Measurements from ENCODE around the gene GDF3.
"Not testable (repeated sequence)": the region's sequence is repeated elsewhere in the genome, so short reads cannot be mapped to it uniquely, and the experiment has no call there.

The GDF3 gene

GRCh38 chr12:7709969-7710675 is 14.5 kb upstream of the GDF3 start:
- no peaks in the 10 kb centered on the region for H3K36me3 ChIP-seq (ENCODE audit: control insufficient read depth, insufficient read depth, low read length)
- no peaks in the 10 kb centered on the region for H3K4me1 ChIP-seq (ENCODE audit: control insufficient read depth, insufficient read depth, low read length)
- H3K27ac ChIP-seq (ENCODE audit: low read length): no peak overlapping the region
- no peaks in the 10 kb centered on the region for H3K9me3 ChIP-seq (ENCODE audit: control insufficient read depth, insufficient read depth, low read length)
- H3K27me3 ChIP-seq (ENCODE audit: control insufficient read depth, insufficient read depth, low read length): no peaks in the 10 kb centered on the region
- WGBS (ENCODE audit: insufficient coverage, insufficient read length): no CpG with 5 or more reads among the region's 8 CpGs
- DNase-seq (ENCODE audit: low read depth, low spot score): no peak
- no peak overlapping the region for H3K4me3 ChIP-seq (ENCODE audit: low read length)

DNA sequence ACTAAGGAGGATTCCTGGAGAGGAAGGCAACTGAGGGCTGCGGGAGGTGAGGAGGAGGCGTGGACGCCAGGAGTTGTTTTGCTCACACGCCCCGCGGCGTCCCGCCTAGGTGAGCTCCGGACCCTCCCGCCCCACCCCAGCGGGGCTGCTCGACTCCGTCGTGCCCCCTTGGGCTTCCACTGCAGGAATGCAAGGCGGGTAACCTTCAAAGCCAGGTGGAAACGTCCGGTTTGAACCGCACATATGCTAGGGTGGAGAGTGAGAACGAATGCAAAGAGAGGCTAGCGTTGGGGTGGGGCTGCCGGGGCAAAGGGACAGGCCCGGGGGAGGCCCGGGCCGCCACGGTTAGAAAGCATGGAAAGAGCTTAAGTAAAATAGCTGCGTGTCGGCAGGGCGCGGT is 10.3 kb upstream of the GDF3 start:
- H3K36me3 ChIP-seq (ENCODE audit: control insufficient read depth, insufficient read depth, low read length): no peaks in the 10 kb centered on the region

GRCh38 chr12:7695237-7695560 is 376 bp downstream of the GDF3 start:
- Histone ChIP-seq H3K27ac (ENCODE audit: low read length) (no peak overlapping the region), H3K27me3 (ENCODE audit: control insufficient read depth, insufficient read depth, low read length) (no peaks in the 10 kb centered on the region), H3K36me3 (ENCODE audit: control insufficient read depth, insufficient read depth, low read length) (no peaks in the 10 kb centered on the region), H3K4me1 (ENCODE audit: control insufficient read depth, insufficient read depth, low read length) (peaks cover 6% of the 10 kb centered on the region; the same call in 1 of the 2 replicates), H3K4me3 (ENCODE audit: low read length) (no peak overlapping the region), H3K9me3 (ENCODE audit: control insufficient read depth, insufficient read depth, low read length) (no peaks in the 10 kb centered on the region)
- no CpG with 5 or more reads among the region's 10 CpGs for WGBS (ENCODE audit: insufficient coverage, insufficient read length)
- DNase-seq (ENCODE audit: low read depth, low spot score): no peak

More for the DNA sequence above, 10.3 kb upstream of the GDF3 start:
- WGBS (ENCODE audit: insufficient coverage, insufficient read length): no CpG with 5 or more reads among the region's 29 CpGs
- Histone ChIP-seq H3K27ac (ENCODE audit: low read length) (no peak overlapping the region), H3K9me3 (ENCODE audit: control insufficient read depth, insufficient read depth, low read length) (no peaks in the 10 kb centered on the region), H3K4me3 (ENCODE audit: low read length) (no peak overlapping the region), H3K4me1 (ENCODE audit: control insufficient read depth, insufficient read depth, low read length) (no peaks in the 10 kb centered on the region; the same call in 1 of the 2 replicates), H3K27me3 (ENCODE audit: control insufficient read depth, insufficient read depth, low read length) (no peaks in the 10 kb centered on the region)
- DNase-seq (ENCODE audit: low read depth, low spot score): no peak

DNA sequence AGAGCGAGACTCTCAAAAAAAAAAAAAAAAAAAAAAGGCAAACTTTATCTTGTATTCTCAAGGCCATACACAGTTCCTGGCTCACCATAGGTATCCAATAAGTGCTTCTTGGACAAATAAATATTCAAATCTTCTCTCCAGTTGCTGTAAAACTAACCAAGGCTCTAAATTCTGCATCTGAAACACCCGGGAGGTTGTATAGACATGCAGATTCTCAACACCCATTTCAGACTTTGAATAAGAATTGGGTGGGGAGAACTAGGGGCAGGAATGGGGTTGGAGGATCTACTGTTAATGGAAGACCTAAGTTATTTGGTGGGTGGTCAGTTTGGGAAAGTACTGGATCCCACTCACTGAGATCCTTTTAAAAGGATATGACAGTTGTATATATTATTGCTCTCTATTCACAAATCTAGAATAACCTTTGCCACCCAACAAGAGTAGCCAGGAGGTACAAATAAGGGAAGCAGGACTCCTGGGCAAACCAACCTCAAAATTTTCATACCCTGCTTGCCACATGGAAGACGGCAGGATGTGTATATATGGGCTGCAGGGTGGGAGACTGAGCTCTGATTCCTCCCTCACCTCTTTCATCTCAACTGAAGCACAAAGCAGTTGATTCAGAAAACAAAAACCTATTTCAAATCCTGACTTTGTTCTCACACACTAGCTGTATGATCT is 879 bp downstream of the GDF3 start:
- Histone ChIP-seq H3K36me3 (ENCODE audit: control insufficient read depth, insufficient read depth, low read length) (no peaks in the 10 kb centered on the region), H3K27me3 (ENCODE audit: control insufficient read depth, insufficient read depth, low read length) (no peaks in the 10 kb centered on the region), H3K4me1 (ENCODE audit: control insufficient read depth, insufficient read depth, low read length) (peaks cover 6% of the 10 kb centered on the region; the same call in 1 of the 2 replicates), H3K9me3 (ENCODE audit: control insufficient read depth, insufficient read depth, low read length) (no peaks in the 10 kb centered on the region), H3K27ac (ENCODE audit: low read length) (no peak overlapping the region), H3K4me3 (ENCODE audit: low read length) (no peak overlapping the region)
- WGBS (ENCODE audit: insufficient coverage, insufficient read length): no CpG with 5 or more reads among the region's 3 CpGs
- DNase-seq (ENCODE audit: low read depth, low spot score): no peak

GRCh38 chr12:7693793-7694192 is 1.8 kb downstream of the GDF3 start:
- Histone ChIP-seq H3K9me3 (ENCODE audit: control insufficient read depth, insufficient read depth, low read length) (no peaks in the 10 kb centered on the region), H3K36me3 (ENCODE audit: control insufficient read depth, insufficient read depth, low read length) (no peaks in the 10 kb centered on the region), H3K27ac (ENCODE audit: low read length) (no peak overlapping the region), H3K27me3 (ENCODE audit: control insufficient read depth, insufficient read depth, low read length) (no peaks in the 10 kb centered on the region), H3K4me3 (ENCODE audit: low read length) (no peak overlapping the region), H3K4me1 (ENCODE audit: control insufficient read depth, insufficient read depth, low read length) (peaks cover 6% of the 10 kb centered on the region; the same call in 1 of the 2 replicates)
- no CpG with 5 or more reads among the region's 6 CpGs for WGBS (ENCODE audit: insufficient coverage, insufficient read length)
- no peak for DNase-seq (ENCODE audit: low read depth, low spot score)

GRCh38 chr12:7681535-7681934 is 14.0 kb downstream of the GDF3 start:
- Histone ChIP-seq H3K27ac (ENCODE audit: low read length) (no peak overlapping the region), H3K4me3 (ENCODE audit: low read length) (no peak overlapping the region), H3K9me3 (ENCODE audit: control insufficient read depth, insufficient read depth, low read length) (no peaks in the 10 kb centered on the region), H3K4me1 (ENCODE audit: control insufficient read depth, insufficient read depth, low read length) (peaks cover 2% of the 10 kb centered on the region; the same call in 1 of the 2 replicates), H3K27me3 (ENCODE audit: control insufficient read depth, insufficient read depth, low read length) (no peaks in the 10 kb centered on the region), H3K36me3 (ENCODE audit: control insufficient read depth, insufficient read depth, low read length) (no peaks in the 10 kb centered on the region)
- DNase-seq (ENCODE audit: low read depth, low spot score): no peak
- WGBS (ENCODE audit: insufficient coverage, insufficient read length): no CpG with 5 or more reads among the region's 2 CpGs

GRCh38 chr12:7679251-7680045 is 16.1 kb downstream of the GDF3 start:
- peaks cover 2% of the 10 kb centered on the region; the same call in 1 of the 2 replicates for H3K4me1 ChIP-seq (ENCODE audit: control insufficient read depth, insufficient read depth, low read length)
- no peaks in the 10 kb centered on the region for H3K36me3 ChIP-seq (ENCODE audit: control insufficient read depth, insufficient read depth, low read length)
- no peaks in the 10 kb centered on the region for H3K9me3 ChIP-seq (ENCODE audit: control insufficient read depth, insufficient read depth, low read length)
- WGBS (ENCODE audit: insufficient coverage, insufficient read length): no CpG with 5 or more reads among the region's 9 CpGs
- no peak overlapping the region for H3K4me3 ChIP-seq (ENCODE audit: low read length)
- H3K27me3 ChIP-seq (ENCODE audit: control insufficient read depth, insufficient read depth, low read length): no peaks in the 10 kb centered on the region
- no peak overlapping the region for H3K27ac ChIP-seq (ENCODE audit: low read length)
- DNase-seq (ENCODE audit: low read depth, low spot score): no peak

- H3K27me3 ChIP-seq (ENCODE audit: control insufficient read depth, insufficient read depth, low read length): no peaks in the 10 kb centered on the region
- WGBS (ENCODE audit: insufficient coverage, insufficient read length): no CpG with 5 or more reads among the region's 8 CpGs
- no peak for DNase-seq (ENCODE audit: low read depth, low spot score)
- H3K27ac ChIP-seq (ENCODE audit: low read length): no peak overlapping the region
- H3K36me3 ChIP-seq (ENCODE audit: control insufficient read depth, insufficient read depth, low read length): no peaks in the 10 kb centered on the region
- peaks cover 2% of the 10 kb centered on the region; the same call in 1 of the 2 replicates for H3K4me1 ChIP-seq (ENCODE audit: control insufficient read depth, insufficient read depth, low read length)
- H3K4me3 ChIP-seq (ENCODE audit: low read length): no peak overlapping the region
- H3K9me3 ChIP-seq (ENCODE audit: control insufficient read depth, insufficient read depth, low read length): no peaks in the 10 kb centered on the region
Observed at GRCh38 chr12:7678744-7679143, 16.8 kb downstream of the GDF3 start.

DNA sequence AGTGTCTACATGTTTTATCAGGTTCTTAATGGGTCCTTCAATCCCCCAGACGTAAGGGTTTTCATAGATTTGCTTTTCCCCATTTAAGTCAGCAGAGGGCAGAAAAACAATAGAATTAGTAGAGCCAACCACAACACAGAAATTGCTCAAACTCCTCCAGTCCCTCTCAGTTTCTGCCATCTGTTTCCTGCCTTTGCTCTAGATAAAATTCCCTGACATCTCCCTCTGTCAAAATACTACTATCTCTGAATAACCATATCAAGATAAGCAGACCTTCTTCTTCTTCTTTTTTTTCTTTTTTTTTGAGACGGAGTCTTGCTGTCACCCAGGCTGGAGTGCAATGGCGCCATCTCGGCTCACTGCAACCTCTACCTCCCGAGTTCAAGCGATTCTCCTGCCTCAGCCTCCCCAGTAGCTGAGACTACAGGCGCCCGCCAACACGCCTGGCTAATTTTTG is 18.1 kb downstream of the GDF3 start:
- not testable (repeated sequence) for H3K27ac ChIP-seq (ENCODE audit: low read length); H3K27me3 ChIP-seq (ENCODE audit: control insufficient read depth, insufficient read depth, low read length); H3K9me3 ChIP-seq (ENCODE audit: control insufficient read depth, insufficient read depth, low read length); H3K36me3 ChIP-seq (ENCODE audit: control insufficient read depth, insufficient read depth, low read length); H3K4me3 ChIP-seq (ENCODE audit: low read length); DNase-seq (ENCODE audit: low read depth, low spot score); H3K4me1 ChIP-seq (ENCODE audit: control insufficient read depth, insufficient read depth, low read length)
- WGBS (ENCODE audit: insufficient coverage, insufficient read length): no CpG with 5 or more reads among the region's 9 CpGs

DNA sequence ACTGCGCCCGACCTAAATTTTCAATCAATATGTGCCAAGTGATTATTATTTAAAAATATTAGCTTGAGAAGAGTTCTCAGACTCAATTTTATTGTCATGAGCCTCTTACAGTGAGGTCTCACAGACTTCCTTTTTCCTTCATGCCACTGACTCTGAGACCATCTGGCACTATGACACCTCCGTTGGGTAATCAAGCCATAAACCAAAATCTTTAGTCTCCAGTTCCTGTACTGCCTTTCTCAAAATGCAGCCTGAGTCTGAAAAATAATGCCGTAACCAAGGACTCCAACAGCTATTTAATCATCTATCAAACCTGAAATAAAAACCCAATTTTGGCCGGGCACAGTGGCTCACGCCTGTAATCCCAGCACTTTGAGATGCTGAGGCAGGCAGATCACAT is 20.1 kb downstream of the GDF3 start:
- not testable (repeated sequence) for H3K27me3 ChIP-seq (ENCODE audit: control insufficient read depth, insufficient read depth, low read length); H3K4me1 ChIP-seq (ENCODE audit: control insufficient read depth, insufficient read depth, low read length); H3K27ac ChIP-seq (ENCODE audit: low read length); DNase-seq (ENCODE audit: low read depth, low spot score); H3K36me3 ChIP-seq (ENCODE audit: control insufficient read depth, insufficient read depth, low read length); H3K9me3 ChIP-seq (ENCODE audit: control insufficient read depth, insufficient read depth, low read length); H3K4me3 ChIP-seq (ENCODE audit: low read length)
- WGBS (ENCODE audit: insufficient coverage, insufficient read length): no CpG with 5 or more reads among the region's 6 CpGs
